ENCODE results near the gene OR8G5.

DNA sequence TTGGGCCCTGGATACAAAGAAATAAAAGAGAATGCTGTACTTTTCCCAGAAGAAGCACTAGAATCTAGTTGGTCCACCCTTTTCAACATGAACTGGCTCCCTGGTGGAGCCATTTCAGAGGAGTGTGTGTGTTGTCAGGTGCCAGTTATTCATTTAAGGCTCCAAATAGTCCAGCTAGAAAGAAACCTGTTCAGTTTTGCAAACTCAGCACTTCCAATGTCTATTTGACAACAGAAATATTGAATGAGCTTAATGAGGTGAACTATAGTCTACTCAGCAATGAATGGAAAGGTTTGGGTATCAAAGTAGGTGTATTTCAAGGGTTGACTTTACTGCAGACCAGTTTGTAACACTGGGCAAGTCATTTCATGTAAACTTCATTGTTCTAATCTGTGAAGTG is 55.5 kb downstream of the OR8G5 start:
- no peak for TF ChIP-seq CTCF (IDR thresholded peaks at IDR 0.05)
- no peak for TF ChIP-seq POLR2A (IDR thresholded peaks at IDR 0.05)
